GM19467 (cell line): Measurements from ENCODE around the gene OVCA2.

Source experiments
- ATAC-seq: cut with Tn5 transposase; IDR thresholded peaks from one replicate; pipeline ENCODE4 v1.9.1; 2021; ENCODE audit warnings: mild to moderate bottlenecking, moderate library complexity; ENCODE audit not compliant: unreplicated experiment

Gene OVCA2

GRCh38 chr17:2030779-2031163 is 11.1 kb upstream of the OVCA2 start:
- no peak for ATAC-seq

GRCh38 chr17:2033153-2033552 is 8.7 kb upstream of the OVCA2 start:
- ATAC-seq: no peak

GRCh38 chr17:2034157-2034556 is 7.7 kb upstream of the OVCA2 start:
- no peak for ATAC-seq

GRCh38 chr17:2034806-2035540 is 6.8 kb upstream of the OVCA2 start:
- ATAC-seq: no peak

GRCh38 chr17:2035541-2036488 is 6.0 kb upstream of the OVCA2 start:
- ATAC-seq: no peak

GRCh38 chr17:2037155-2037554 is 4.7 kb upstream of the OVCA2 start:
- ATAC-seq: no peak

GRCh38 chr17:2040219-2040827 is 1.5 kb upstream of the OVCA2 start:
- ATAC-seq: no peak

- no peak for ATAC-seq
Observed at GRCh38 chr17:2040942-2041560, 771 bp upstream of the OVCA2 start.

GRCh38 chr17:2042390-2042847 is 597 bp downstream of the OVCA2 start:
- ATAC-seq: no peak

- no peak for ATAC-seq
Observed at GRCh38 chr17:2042933-2043332, 1.1 kb downstream of the OVCA2 start.

- ATAC-seq: no peak
Observed at GRCh38 chr17:2043785-2044184, 2.0 kb downstream of the OVCA2 start.

GRCh38 chr17:2044263-2044894 is 2.6 kb downstream of the OVCA2 start:
- no peak for ATAC-seq

GRCh38 chr17:2047590-2047989 is 5.8 kb downstream of the OVCA2 start:
- ATAC-seq: no peak

- no peak for ATAC-seq
Observed at GRCh38 chr17:2048805-2049204, 7.0 kb downstream of the OVCA2 start.

GRCh38 chr17:2049333-2050299 is 7.8 kb downstream of the OVCA2 start:
- ATAC-seq: peak; percentile 45

- ATAC-seq: no peak
Observed at GRCh38 chr17:2050300-2051060, 8.7 kb downstream of the OVCA2 start.

- ATAC-seq: no peak
Observed at GRCh38 chr17:2051061-2051932, 9.5 kb downstream of the OVCA2 start.
